Activated CD4-positive, alpha-beta T cell treated with anti-CD3 and anti-CD28 coated beads, Interleukin-2, Interleukin-4, amounts not matched to agents 100 ng/mL and 50 ng/mL, durations not matched to agents 16 hours and 8 hours (primary cell): ENCODE results near the gene DIP2B.

Experiments used
- DNase-seq: peaks from one replicate; pipeline ENCODE4 v3.0.0-alpha.2; 2020; ENCODE audit warnings: low spot score

The DIP2B gene

DNA sequence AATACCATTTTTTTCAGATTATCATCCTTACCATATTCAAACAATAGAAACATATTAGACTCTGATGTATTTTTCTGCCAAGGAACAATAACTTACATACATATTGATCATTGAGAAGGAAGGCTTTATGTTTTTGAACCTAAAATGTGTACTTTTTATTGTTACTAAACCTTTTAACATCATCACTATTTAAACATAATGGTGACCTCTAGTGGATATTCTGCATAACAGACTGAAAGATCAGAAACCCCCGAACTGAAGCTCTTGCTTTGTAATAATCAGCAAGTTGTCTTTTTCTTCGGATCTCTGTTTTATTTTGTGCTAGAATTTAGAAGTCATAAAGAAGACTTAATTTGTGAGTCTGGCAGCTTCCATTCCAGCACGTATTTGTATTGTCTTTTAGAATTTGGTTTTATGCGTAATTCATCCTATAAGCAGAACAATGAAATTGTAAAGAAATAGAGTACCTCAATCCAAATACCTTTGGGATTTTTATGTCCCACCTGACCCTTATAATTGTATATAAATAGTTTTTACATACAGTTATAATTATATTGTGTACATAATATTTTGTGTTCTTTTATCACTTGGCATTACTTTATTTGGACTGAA, 133.2 kb downstream of the DIP2B start:
- DNase-seq = peak; percentile 63

DNA sequence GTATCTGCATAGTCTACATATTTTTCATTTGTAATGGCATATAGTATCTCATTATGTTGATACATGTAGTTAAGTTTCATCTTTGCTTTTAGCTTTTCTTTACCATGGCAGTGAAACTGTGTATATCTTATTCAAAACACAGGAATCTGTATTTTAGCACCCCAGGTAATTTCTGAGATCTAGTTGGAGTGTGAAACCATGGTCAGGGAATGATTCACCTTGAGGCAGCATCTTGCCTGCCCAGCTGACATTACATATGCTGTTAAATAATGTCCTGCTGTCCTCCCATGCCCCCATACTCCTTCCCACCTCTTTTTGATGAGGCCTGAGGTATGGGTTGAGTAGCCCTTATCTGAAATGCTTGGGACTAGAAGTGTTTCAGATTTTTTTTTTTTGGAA, 133.7 kb downstream of the DIP2B start:
- no peak for DNase-seq

DNA sequence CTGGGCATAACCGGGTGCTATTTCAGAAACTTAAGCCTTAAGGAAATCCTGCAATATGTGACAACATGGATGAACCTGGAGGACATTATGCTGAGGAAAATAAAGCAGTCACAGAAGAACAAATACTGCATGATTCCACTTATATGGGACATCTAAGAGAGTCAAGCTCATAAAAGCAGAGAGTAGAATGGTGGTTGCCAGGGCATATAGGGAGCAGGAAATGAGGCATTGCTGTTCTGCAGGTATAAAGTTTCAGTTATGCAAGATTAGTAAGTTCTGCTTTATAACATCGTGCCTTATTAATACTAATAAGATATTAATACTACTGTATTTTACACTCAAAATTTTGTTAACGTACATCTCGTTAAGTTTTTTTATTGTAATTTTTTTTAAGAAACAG, 134.9 kb downstream of the DIP2B start:
- DNase-seq = no peak

DNA sequence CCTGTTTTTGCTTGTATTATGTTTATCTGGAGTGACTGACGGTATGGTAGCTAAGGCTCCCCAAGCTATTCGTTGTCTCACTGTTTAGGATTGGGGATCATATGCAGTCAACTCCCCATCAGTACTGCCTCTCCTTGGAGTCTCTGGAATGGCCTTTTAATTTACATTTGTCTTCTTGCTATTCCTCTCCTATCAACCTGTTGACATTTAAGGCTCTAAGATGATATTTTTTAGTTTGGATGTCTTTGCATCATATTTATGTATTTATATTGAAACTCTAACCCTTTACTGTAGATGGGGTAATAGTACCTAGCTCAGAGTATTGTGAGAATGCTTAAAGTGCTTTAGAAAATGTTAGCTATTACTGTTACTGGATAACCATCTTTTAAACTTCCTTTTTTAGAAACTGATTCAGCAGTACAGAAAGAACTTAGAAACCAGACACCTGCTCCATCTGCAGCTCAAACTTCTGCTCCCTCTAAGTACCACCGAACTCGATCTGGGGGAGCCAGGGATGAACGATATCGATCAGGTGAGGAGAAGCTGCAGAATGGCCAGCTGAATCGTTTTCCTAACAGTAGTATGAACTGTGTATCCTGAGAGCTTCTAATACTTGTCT, 135.6 kb downstream of the DIP2B start:
- no peak for DNase-seq

DNA sequence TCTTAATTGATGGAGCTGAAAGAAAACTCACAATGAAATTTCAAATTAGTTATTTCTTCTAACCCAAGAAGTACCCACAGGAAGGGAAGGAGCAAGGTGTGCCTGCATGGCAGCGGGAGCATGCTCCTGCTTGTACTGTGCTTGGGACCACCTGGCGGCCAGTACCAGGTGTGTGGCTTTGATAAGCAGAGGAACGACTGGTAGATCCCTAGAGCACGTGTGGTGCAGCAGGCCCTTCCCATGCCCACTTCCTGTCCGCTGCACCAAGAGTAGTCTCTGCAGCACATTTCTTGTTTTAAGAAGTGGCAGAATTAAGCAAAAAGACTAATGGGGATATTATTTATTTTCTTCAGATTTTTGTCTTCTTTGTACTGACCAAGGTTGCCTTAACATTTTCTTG, 136.8 kb downstream of the DIP2B start:
- DNase-seq = no peak

DNA sequence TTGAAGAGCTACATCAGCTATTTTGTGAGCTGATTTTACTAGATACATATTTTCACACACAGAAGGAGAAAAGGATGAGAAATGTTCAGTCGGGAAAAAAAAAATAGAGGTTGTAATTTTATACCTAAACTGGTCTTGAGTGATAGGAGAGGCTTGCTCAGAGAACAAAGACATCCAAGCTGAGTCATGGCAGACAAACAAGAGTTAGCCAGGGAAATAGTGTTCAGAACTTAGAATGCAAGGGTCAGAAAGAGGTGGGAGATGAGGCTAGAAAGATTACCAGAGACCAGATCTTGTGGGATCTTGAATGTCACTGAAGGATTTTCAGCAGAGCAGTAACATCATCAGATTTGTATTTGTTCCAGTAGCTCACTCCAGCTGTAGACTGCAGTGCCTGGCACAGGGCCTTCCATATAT, 137.3 kb downstream of the DIP2B start:
- DNase-seq = no peak

DNA sequence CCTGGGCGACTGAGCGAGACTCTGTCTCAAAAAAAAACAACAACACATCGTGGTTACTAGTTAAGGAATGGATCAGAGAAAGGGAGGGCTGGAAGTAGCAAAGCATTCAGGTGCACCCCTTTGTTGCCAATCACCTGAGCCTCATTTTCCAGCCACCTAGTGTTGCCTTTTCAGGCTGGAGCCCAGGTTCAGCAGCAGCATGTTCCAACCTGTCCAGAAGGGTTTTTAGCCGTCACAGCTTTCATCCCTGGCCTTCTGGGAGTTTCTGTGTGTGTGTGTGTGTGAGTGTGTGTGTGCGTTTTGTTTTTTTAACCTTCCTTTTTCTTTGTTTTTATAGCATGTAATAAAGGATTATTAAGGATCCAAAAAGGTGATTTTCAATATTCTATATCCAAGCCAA, 138.0 kb downstream of the DIP2B start:
- no peak for DNase-seq

DNA sequence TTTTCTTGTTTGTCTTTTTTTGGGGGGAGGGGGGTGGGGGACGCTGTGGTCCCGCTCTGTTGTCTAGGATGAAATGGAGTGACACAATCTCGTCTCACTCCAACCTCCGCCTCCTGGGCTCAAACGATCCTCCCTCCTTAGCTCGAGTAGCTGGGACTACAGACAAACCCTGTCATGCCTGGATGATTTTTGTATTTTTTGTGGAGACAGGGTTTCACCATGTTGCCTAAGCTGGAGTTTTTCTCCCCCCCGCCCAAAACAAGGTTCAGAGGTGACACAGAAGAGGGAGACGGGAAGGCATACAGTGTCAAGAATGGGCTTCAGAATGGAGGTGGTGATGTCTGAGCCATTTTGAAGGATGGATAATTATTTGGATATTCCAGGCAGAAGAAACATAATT, 142.2 kb downstream of the DIP2B start:
- DNase-seq = no peak

DNA sequence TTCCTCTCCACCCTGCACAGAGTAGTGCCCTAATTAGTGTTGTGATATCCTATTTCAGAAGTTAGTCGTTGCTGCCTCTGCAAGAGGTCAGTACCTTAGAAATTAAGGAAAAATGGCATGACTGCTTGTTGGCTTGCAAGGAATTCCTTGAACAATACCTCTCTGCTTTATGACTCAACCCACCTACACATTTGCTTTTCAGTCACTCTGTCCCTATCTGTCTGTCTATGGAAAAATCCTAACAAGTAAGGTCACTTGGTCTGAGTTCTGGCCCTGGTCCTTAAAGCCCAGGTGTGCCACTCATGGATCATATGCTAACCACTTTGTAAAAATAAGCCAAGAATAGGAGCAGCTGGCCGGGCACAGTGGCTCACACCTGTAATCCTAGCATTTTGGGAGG, 142.7 kb downstream of the DIP2B start:
- DNase-seq = no peak

DNA sequence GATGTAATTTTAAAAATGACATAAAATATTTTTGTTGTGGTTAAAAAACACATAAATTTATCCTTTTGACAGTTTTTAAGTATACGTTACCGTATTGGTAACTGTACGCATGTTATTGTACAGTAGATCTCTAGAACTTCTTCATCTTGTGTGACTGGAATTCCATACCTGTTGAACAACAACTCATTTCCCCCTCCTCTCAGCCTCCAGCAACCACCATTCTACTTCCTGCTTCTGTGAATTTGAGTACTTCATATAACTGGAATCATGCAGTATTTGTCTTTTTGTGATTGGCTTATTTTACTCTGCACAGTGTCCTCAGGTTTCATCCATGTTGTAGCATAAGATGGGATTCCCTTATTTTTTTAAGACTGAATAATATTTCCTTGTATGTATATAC, 145.5 kb downstream of the DIP2B start:
- DNase-seq = no peak

DNA sequence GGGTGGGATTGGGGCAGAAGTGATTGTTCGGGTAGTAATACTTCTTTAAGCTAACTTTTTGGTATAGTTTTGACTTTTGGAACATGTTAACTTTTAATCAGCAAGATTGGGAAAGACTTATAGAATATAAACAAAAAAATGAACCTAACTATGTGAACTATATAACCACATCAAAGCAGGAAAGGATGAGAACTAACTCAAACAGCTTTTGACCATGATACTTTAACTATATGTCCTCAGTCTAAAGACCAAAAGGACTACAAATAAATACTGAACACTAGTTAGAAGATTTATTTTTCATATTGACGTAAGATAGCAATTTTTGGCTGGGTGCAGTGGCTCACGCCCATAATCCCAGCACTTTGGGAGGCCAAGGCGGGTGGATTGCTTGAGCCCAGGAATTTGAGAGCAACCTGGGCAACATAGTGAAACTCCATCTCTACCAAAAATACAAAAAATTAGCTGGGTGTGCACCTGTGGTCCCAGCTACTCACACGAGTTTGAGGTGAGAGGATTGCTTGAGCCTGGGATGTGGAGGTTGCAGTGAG, 150.7 kb downstream of the DIP2B start:
- DNase-seq = no peak

DNA sequence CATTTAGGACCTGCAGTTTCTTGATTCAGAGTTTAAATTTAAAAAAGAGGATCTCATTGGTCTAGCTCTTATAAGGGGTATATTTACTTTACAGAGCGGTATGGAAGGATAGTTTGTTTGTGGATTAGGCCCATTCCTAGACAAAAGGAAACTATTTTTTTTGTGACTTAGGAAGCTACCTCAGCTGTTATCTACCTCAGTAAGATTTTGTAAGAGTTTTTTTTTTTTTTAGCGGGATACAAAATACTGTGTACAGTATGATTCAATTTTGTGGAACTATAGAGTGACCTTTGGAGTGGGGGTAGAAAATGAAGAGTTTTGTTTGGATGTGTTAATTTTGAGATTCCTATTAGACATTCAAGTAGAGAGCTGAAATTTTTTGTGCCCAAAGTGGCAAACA, 154.5 kb downstream of the DIP2B start:
- DNase-seq = no peak

DNA sequence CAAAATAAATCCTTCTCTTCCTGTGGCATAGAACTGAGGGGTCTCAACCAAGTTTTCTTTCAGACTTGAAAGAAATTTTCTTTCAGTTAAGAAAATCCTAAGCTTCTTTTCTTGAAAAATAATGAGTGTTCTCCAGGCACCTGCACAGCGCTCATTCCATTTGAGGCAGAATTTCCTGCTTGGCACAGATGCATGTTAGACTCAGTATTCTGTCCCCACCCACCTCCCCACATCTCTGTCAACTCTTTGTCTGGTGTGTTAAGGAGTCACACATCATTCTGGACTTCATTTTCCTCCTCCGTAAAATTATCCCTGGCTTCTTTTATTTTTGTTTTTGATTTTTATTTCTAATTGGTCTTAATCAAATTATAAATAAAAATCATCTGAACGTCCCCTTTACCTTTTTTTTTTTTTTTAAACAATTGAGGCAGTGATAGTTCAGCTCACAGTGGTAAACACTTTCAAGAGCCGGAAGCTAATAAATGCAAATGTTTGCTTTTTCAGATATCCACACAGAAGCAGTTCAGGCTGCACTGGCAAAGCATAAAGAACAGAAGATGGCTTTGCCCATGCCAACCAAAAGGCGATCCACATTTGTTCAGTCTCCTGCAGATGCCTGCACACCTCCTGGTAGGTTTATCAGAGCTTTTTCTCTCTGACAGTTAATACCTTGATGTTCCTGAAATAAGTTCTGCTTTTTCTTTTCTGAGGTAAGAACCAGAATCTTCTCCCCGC, 155.1 kb downstream of the DIP2B start:
- no peak for DNase-seq

DNA sequence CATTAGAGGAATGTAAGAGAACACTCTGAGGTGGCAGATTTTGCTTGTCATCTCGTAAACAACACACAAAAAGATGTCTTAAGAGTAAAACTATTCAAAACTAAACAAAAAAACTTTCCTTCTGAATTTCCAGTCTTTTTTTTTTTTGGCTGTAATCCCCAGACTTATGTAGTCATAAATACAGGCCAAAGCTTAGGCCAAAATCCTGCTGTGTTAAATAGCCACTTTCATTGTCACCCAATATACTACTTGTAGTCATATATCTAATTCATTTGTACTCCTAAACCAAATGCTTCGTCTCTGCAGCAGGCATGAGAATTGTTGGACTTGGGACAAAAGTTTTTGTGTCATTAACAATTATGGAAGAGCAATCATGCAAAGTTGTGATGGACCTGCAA, 155.6 kb downstream of the DIP2B start:
- DNase-seq = no peak

DNA sequence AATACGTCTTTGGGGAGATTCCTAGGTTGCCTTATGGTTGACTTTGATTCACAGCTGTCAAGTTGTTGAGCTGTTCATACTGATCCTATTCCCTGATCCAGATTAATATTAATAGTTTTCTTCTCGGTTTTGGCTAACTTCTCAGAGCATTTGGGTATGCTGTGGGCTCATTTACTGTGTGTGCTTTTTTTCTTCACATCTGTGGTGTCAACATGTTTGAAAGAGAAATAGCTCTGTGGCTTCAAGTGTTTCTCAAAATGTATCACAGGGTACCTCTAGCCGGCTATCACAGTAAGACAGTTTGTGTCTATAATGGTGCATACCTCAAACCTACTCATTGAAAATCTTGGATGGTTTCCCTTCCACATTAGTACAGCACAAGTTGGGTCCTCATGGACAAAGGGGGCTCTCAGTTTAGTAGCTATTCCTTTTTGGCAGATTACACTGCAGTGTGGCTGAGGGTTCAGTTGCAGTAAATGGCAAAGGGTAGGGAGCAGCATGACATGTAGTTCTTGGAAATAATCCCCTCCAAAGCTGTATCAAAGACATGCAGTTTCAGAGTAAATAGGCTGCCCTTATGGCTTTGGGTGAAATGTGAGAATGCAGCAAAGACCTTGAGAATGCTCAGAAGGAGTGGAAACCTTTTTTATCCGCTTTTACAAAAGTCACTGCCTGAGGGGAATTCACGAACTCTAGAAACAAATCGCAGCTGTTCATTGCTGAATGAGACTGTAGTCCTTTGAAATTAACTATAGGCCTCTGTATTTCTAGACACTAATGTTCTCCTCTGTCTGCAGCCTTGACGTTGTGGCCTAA, 156.7 kb downstream of the DIP2B start:
- no peak for DNase-seq

DNA sequence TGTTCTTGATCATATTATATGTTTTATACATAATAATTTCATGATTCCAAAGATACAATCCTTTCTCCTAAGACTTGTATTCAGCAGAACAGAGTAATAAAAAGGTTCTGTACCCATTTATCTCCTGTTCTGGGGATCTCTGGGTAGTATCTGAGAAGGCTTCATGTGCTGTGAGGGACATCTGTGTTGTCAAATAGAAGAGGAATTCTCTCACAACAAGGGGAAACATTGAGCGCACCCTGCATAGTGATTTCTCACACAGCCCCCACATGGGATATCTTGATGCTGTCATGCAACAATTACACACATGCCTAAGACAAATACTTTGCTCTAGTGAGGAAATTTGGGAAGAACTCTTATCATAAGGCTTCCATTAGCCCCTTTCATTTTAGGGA, 157.3 kb downstream of the DIP2B start:
- no peak for DNase-seq

DNA sequence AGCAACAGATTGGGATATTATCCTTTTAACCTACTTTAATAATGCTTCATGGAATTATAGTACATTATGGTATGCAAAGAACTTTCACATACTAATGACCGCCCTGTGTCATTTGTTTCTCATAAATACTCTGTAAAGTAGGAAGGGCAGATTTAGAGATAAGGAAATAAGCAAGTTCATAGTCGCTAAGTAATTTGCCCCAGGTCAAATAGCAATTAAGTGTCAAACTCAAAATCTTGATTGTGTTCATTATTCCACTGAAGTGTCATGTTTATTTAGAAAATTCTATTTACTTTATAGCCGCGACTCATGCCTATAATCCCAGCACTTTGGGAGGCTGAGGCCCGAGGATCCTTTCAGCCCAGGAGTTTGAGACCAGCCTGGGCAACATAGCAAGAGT, 160.4 kb downstream of the DIP2B start:
- DNase-seq = no peak

DNA sequence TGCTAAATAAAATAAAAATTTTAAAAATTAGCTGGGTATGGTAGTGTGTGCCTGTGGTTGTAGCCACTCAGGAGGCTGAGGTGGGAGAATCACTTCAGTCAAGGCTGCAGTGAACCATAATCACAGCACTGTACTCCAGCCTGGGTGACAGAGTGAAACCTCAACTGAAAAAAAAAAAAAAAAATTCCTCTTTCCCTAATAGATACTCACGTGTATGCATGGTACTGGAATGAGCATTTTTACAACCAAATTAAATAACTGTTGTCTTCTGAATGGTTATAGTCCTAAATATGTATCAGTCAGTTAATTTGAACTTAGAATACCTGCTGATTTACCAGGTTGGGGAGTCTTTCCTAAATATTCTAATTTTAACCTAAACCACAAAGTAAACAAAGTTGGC, 160.8 kb downstream of the DIP2B start:
- no peak for DNase-seq

DNA sequence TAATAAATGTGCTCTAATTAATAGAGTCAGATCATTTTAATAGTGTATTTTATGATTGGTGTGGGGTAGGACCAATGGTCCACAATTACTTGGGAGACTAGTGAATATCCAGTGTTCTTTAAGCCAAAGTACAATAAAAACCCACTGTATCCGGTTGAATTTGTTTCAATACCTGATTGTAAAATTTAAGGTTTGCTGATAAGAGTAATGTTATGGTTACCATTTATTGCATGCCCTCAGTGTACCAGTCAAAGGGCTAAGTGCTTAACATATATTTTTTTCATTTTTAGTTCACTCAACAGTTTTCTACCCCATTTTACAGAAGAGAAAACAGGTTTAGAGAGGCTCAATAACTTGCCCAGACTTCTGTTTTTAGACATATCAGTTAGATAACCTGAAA, 161.2 kb downstream of the DIP2B start:
- DNase-seq = no peak

DNA sequence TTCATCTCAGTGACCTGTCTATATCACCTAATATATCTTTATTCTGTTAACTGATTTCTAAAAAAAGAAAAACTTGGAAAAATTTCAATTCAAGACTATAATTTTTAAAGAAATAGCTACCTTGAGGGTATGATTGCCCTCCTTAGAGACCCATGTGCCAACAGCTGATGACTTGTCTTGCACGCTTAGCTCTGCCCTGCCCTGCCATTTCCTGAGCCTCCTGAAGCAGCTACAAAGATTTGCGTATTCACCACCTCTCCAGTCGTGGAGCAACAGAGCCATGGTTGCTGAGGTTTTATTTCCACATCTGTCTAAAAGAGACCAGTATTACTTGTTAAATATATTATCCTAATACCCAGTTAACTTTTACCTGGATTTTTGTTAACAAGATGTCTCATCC, 167.4 kb downstream of the DIP2B start:
- no peak for DNase-seq

DNA sequence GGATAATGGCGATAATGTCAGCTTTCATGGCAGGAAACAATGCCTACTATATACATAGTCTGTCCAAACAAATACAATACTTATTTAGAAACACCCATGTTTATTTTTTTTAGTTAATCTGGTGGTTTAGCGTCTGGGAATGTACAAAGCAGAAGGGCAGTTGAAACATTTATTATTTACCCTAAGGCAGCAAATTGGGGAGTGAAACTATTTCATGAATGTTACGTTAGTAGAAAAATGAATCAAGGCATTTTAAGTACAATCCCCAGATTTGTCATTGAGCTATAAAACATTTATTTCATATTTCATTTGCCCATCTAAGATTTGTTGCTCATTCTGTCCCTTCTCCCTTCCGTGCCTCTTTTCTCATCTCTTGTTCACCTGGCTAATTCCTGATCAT, 172.0 kb downstream of the DIP2B start:
- DNase-seq = no peak

DNA sequence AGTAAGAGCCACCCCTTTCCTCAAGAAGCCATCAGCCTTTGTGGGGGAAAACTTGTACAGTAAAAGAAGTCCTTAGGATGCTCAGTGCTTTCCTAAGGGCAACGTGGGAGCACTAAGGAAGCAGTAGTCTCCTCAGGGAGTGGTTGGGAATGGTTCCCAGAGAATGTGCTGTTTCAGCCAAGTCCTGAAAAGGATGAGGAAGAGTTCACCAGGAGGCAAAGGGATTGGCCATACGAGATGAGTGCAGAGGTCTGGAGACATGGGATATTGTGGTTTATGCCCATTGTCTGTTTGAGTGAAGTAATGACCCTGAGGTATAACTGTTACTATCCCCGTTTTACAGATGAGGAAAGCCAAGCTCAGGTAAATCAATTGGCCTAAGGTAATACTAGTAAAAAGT, 173.1 kb downstream of the DIP2B start:
- DNase-seq = no peak
